Karpas-422 (cell line): ENCODE measurements around the gene MRPL1. TPM values are rescaled to one million over a fixed set of nuclear protein-coding genes. Genes with fewer than 3 reads are reported as not detected.
"Not testable (repeated sequence)": the region's sequence is repeated elsewhere in the genome, so short reads cannot be mapped to it uniquely, and the experiment has no call there.

Source experiments
- DNase-seq: peaks from one replicate; pipeline ENCODE4 v3.0.0-alpha.2; 2015
- H2AFZ ChIP-seq: fragments of 200-600 bp; sonication (generic); 2 replicates; pipeline ENCODE4 v1.6.1; 2014; ENCODE audit warnings: antibody characterized with exemption, low read length, mixed read lengths
- H3K27ac ChIP-seq: fragments of 200-600 bp; sonication (generic); 2 replicates; pipeline ENCODE4 v1.5.1; 2014; ENCODE audit warnings: mild to moderate bottlenecking, low read length, moderate library complexity
- H3K27me3 ChIP-seq: fragments of 200-600 bp; sonication (generic); 2 replicates; pipeline ENCODE4 v1.6.1; 2014; ENCODE audit warnings: low read length, mixed read lengths
- H3K36me3 ChIP-seq: fragments of 200-600 bp; sonication (generic); 2 replicates; pipeline ENCODE4 v1.6.1; 2014; ENCODE audit warnings: low read length, mixed read lengths; ENCODE audit not compliant: insufficient read depth
- H3K4me1 ChIP-seq: fragments of 200-600 bp; sonication (generic); 2 replicates; pipeline ENCODE4 v1.6.1; 2014; ENCODE audit warnings: mild to moderate bottlenecking, low read length, mixed read lengths
- H3K4me2 ChIP-seq: fragments of 200-600 bp; sonication (generic); 2 replicates; pipeline ENCODE4 v1.6.1; 2014; ENCODE audit warnings: low read length, low read depth, mild to moderate bottlenecking; ENCODE audit not compliant: poor library complexity, severe bottlenecking
- H3K4me3 ChIP-seq: fragments of 200-600 bp; sonication (generic); 2 replicates; pipeline ENCODE4 v1.5.1; 2014; ENCODE audit warnings: mild to moderate bottlenecking, antibody characterized with exemption, low read length, mixed read lengths
- H3K79me2 ChIP-seq: fragments of 200-600 bp; sonication (generic); 2 replicates; pipeline ENCODE4 v1.6.1; 2014; ENCODE audit warnings: mild to moderate bottlenecking, low read length, mixed read lengths
- H3K9ac ChIP-seq: fragments of 200-600 bp; sonication (generic); 2 replicates; pipeline ENCODE4 v1.6.0; 2014; ENCODE audit warnings: low read length
- H3K9me2 ChIP-seq: fragments of 200-600 bp; sonication (generic), shearing (Covaris generic); replicated peaks from 2 replicates; pipeline ENCODE4 v1.6.0; 2014; ENCODE audit warnings: mild to moderate bottlenecking, low read length, moderate library complexity; ENCODE audit not compliant: insufficient read depth
- H3K9me3 ChIP-seq: fragments of 300-700, 200-600 bp; sonication (generic); 2 replicates; pipeline ENCODE4 v1.6.1; 2014; ENCODE audit warnings: low read length, mixed read lengths
- H4K20me1 ChIP-seq: fragments of 200-600 bp; sonication (generic); 2 replicates; pipeline ENCODE4 v1.6.1; 2014; ENCODE audit warnings: mild to moderate bottlenecking, antibody characterized with exemption, low read length, low read depth; ENCODE audit not compliant: insufficient read depth
- total RNA-seq: library from RNA; depleted of rRNA; stranded (reverse); fragments of >200 nt; shearing (Covaris generic); gene quantifications from 2 replicates; pipeline ENCODE4 v1.2.3, GENCODE V29; 2014; ENCODE audit warnings: low replicate concordance

Gene MRPL1
- total RNA-seq, 1 experiment from 2014 or later: 13.5 TPM

GRCh38 chr4:77927991-77928925 lies 65.6 kb downstream of the MRPL1 start:
- H3K9ac ChIP-seq: no peak overlapping the region
- no peak overlapping the region for H3K27ac ChIP-seq
- no peak for DNase-seq
- no peaks in the 10 kb centered on the region for H3K9me2 ChIP-seq
- H2AFZ ChIP-seq: no peak overlapping the region
- H3K27me3 ChIP-seq: no peaks in the 10 kb centered on the region
- H3K79me2 ChIP-seq: peaks cover 5% of the 10 kb centered on the region; the same call in 1 of the 2 replicates
- H4K20me1 ChIP-seq: no peaks in the 10 kb centered on the region
- H3K4me2 ChIP-seq: no peak overlapping the region
- no peaks in the 10 kb centered on the region for H3K36me3 ChIP-seq
- no peak overlapping the region for H3K4me3 ChIP-seq
- H3K9me3 ChIP-seq: no peaks in the 10 kb centered on the region
- H3K4me1 ChIP-seq: no peaks in the 10 kb centered on the region

- Histone ChIP-seq H4K20me1 (no peaks in the 10 kb centered on the region), H3K36me3 (no peaks in the 10 kb centered on the region), H3K79me2 (peaks cover 3% of the 10 kb centered on the region; the same call in 1 of the 2 replicates), H3K4me1 (no peaks in the 10 kb centered on the region), H3K4me3 (no peak overlapping the region), H3K9me3 (no peaks in the 10 kb centered on the region), H3K27me3 (no peaks in the 10 kb centered on the region), H3K9me2 (no peaks in the 10 kb centered on the region), H3K4me2 (no peak overlapping the region), H2AFZ (no peak overlapping the region), H3K27ac (no peak overlapping the region), H3K9ac (no peak overlapping the region)
- DNase-seq: no peak
Measured at GRCh38 chr4:77930154-77930639, 67.6 kb downstream of the MRPL1 start.

- H3K4me3 ChIP-seq: no peak overlapping the region
- H3K36me3 ChIP-seq: no peaks in the 10 kb centered on the region
- no peaks in the 10 kb centered on the region for H3K9me3 ChIP-seq
- DNase-seq: no peak
- H3K79me2 ChIP-seq: peaks cover 2% of the 10 kb centered on the region; the same call in 1 of the 2 replicates
- H3K27ac ChIP-seq: no peak overlapping the region
- no peaks in the 10 kb centered on the region for H4K20me1 ChIP-seq
- no peaks in the 10 kb centered on the region for H3K9me2 ChIP-seq
- no peak overlapping the region for H2AFZ ChIP-seq
- no peaks in the 10 kb centered on the region for H3K27me3 ChIP-seq
- no peak overlapping the region for H3K9ac ChIP-seq
- H3K4me2 ChIP-seq: no peak overlapping the region
- no peaks in the 10 kb centered on the region for H3K4me1 ChIP-seq
Measured at GRCh38 chr4:77930876-77931275, 68.2 kb downstream of the MRPL1 start.

- DNase-seq: no peak
- Histone ChIP-seq H3K9ac (no peak overlapping the region), H3K27ac (no peak overlapping the region), H3K9me3 (no peaks in the 10 kb centered on the region), H3K4me2 (no peak overlapping the region), H2AFZ (no peak overlapping the region), H3K79me2 (no peaks in the 10 kb centered on the region), H3K4me1 (no peaks in the 10 kb centered on the region), H3K9me2 (no peaks in the 10 kb centered on the region), H4K20me1 (no peaks in the 10 kb centered on the region), H3K27me3 (no peaks in the 10 kb centered on the region), H3K4me3 (no peak overlapping the region), H3K36me3 (no peaks in the 10 kb centered on the region)
Measured at GRCh38 chr4:77931452-77932135, 69.0 kb downstream of the MRPL1 start.

GRCh38 chr4:77938560-77938959 lies 75.9 kb downstream of the MRPL1 start:
- no peak overlapping the region for H3K9ac ChIP-seq
- no peaks in the 10 kb centered on the region for H3K36me3 ChIP-seq
- H3K79me2 ChIP-seq: no peaks in the 10 kb centered on the region
- H3K9me2 ChIP-seq: no peaks in the 10 kb centered on the region
- H4K20me1 ChIP-seq: no peaks in the 10 kb centered on the region
- no peaks in the 10 kb centered on the region for H3K4me1 ChIP-seq
- H3K27ac ChIP-seq: no peak overlapping the region
- no peak overlapping the region for H3K4me2 ChIP-seq
- H3K9me3 ChIP-seq: no peaks in the 10 kb centered on the region
- H3K27me3 ChIP-seq: no peaks in the 10 kb centered on the region
- DNase-seq: no peak
- H2AFZ ChIP-seq: no peak overlapping the region
- H3K4me3 ChIP-seq: no peak overlapping the region

GRCh38 chr4:77945929-77946328 lies 83.3 kb downstream of the MRPL1 start:
- not testable (repeated sequence) for H3K79me2 ChIP-seq, H3K9me2 ChIP-seq, H3K4me1 ChIP-seq, H2AFZ ChIP-seq, H3K27ac ChIP-seq, H3K4me2 ChIP-seq, H3K27me3 ChIP-seq, H3K9me3 ChIP-seq, H3K9ac ChIP-seq, H3K4me3 ChIP-seq, H3K36me3 ChIP-seq, H4K20me1 ChIP-seq, DNase-seq

- Histone ChIP-seq H3K9ac (no peak overlapping the region), H2AFZ (no peak overlapping the region), H3K27ac (no peak overlapping the region), H3K9me2 (no peaks in the 10 kb centered on the region), H3K4me3 (no peak overlapping the region), H3K36me3 (no peaks in the 10 kb centered on the region), H4K20me1 (no peaks in the 10 kb centered on the region), H3K27me3 (no peaks in the 10 kb centered on the region), H3K79me2 (no peaks in the 10 kb centered on the region), H3K4me1 (no peaks in the 10 kb centered on the region), H3K4me2 (no peak overlapping the region), H3K9me3 (no peaks in the 10 kb centered on the region)
- DNase-seq: no peak
Measured at GRCh38 chr4:77950203-77950602, 87.6 kb downstream of the MRPL1 start.

GRCh38 chr4:77952457-77952856 lies 89.8 kb downstream of the MRPL1 start:
- no peak overlapping the region for H3K4me2 ChIP-seq
- no peak for DNase-seq
- H2AFZ ChIP-seq: no peak overlapping the region
- no peaks in the 10 kb centered on the region for H3K36me3 ChIP-seq
- no peaks in the 10 kb centered on the region for H3K27me3 ChIP-seq
- no peaks in the 10 kb centered on the region for H3K79me2 ChIP-seq
- no peaks in the 10 kb centered on the region for H3K9me3 ChIP-seq
- no peak overlapping the region for H3K27ac ChIP-seq
- H4K20me1 ChIP-seq: no peaks in the 10 kb centered on the region
- H3K9me2 ChIP-seq: no peaks in the 10 kb centered on the region
- no peaks in the 10 kb centered on the region for H3K4me1 ChIP-seq
- no peak overlapping the region for H3K9ac ChIP-seq
- no peak overlapping the region for H3K4me3 ChIP-seq
